ENCODE results near the gene GREB1L. TPM values are rescaled to one million over a fixed set of nuclear protein-coding genes. Genes with fewer than 3 reads are reported as not detected.

The GREB1L gene
- total and polyA plus RNA-seq, 9 of the 15 experiments (the other 6 are each of a cell fraction or from before 2014, with no cell fraction given) = 0.03 TPM; not detected in 8

GRCh38 chr18:21194871-21195771, 46.9 kb upstream of the GREB1L start (continued):
- TF ChIP-seq DEAF1 (CRISPR knock-in tag; IDR thresholded peaks at IDR 0.05) (peak; percentile 61), CTCF (IDR thresholded peaks at IDR 0.05 in 2 of 3, conservative IDR thresholded peaks at IDR 0.05 in 1 of 3; ENCODE audit: insufficient read depth in 2 of 3, low read depth in 1 of 3, low read length in 3 of 3) (peak; percentile 34 to 81 (median 47); a peak in 4 of 6 replicates), ZKSCAN3 (CRISPR knock-in tag; IDR thresholded peaks at IDR 0.05) (no peak)

DNA sequence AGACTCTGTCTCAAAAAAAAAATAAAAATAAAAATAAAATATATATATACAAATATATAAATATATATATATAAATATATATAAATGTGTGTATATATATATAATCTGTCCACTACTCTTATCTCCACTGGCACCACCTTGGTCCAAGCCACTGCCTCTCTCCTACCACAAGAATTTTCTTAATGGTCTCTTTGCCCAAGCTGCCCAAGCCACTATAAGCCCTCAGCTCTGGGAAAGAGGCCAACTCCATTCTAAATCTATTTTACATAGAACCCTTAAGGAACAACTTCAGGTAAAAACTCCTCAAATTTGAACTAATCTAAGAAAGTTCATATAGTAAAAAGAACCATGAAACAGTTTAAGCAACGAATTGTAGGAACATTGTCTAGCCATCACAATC, 45.6 kb upstream of the GREB1L start:
- no peak overlapping the region for H3K4me2 ChIP-seq (ENCODE audit: insufficient read depth, low read length)
- no TSS peak for BruUV-seq (replicated peaks)
- H3K9ac ChIP-seq (ENCODE audit: insufficient read depth in 1 of 2, low read depth in 2 of 2, low read length in 2 of 2) = no peak overlapping the region
- peaks cover 0 to 2% of the 10 kb centered on the region in 2 experiments; a peak in 2 of 5 replicates for H3K27me3 ChIP-seq (ENCODE audit: control insufficient read depth in 2 of 2, insufficient read depth in 2 of 2, low read length in 2 of 2)
- H3K4me3 ChIP-seq = no peak overlapping the region
- ChIA-PET POLR2A (no interaction called here), CTCF (ENCODE audit: low intra/inter-chr PET ratio) (interaction anchor here (1.7 kb wide), 1 partner anchor 248 kb away, joined by 10 read pairs; no protein-coding TSS in a partner anchor)
- ATAC-seq (no peak), DNase-seq (ENCODE audit: extremely low read depth in 1 of 4, low spot score in 3 of 4) (no peak), FAIRE-seq (no peak)
- H3K27ac ChIP-seq (ENCODE audit: extremely low read depth, low read depth, low read length) = no peak overlapping the region
- H3K9me3 ChIP-seq (replicated peaks; ENCODE audit: control insufficient read depth, insufficient read depth, low read depth, low read length) = no peaks in the 10 kb centered on the region
- no peaks in the 10 kb centered on the region for H3K9me1 ChIP-seq (ENCODE audit: control insufficient read depth, insufficient read depth, low read length)
- intact Hi-C loops (cut with micrococcal nuclease) = loop anchor here (5.0 kb wide), 1 partner anchor 761 kb away; no protein-coding TSS in a partner anchor
- no peak overlapping the region for H2AFZ ChIP-seq (ENCODE audit: low read depth, low read length)
- in situ Hi-C loops (cut with MboI) = no loop called here
- H4K20me1 ChIP-seq (replicated peaks; ENCODE audit: control insufficient read depth, insufficient read depth, low read length) = no peaks in the 10 kb centered on the region
- no peaks in the 10 kb centered on the region for H3K36me3 ChIP-seq (ENCODE audit: control insufficient read depth, insufficient read depth, low read length)
- H3K79me2 ChIP-seq (ENCODE audit: control insufficient read depth, insufficient read depth, low read length) = no peaks in the 10 kb centered on the region
- WGBS (ENCODE audit: insufficient coverage, low coverage, missing lambda C conversion rate) = 6% methylated on average over 1 of the region's 1 CpG
- H3K4me1 ChIP-seq (replicated peaks in 1 of 2; ENCODE audit: control insufficient read depth in 2 of 2, insufficient read depth in 2 of 2, low read length in 2 of 2) = no peaks in the 10 kb centered on the region
- no peak for TF ChIP-seq NFIC (IDR thresholded peaks at IDR 0.05)
- no peak for TF ChIP-seq ELF1 (tag; IDR thresholded peaks at IDR 0.05)
- TF ChIP-seq ZNF699 (CRISPR knock-in tag; IDR thresholded peaks at IDR 0.05; ENCODE audit: insufficient replicate concordance) = no peak
- TF ChIP-seq, protein P1, sequence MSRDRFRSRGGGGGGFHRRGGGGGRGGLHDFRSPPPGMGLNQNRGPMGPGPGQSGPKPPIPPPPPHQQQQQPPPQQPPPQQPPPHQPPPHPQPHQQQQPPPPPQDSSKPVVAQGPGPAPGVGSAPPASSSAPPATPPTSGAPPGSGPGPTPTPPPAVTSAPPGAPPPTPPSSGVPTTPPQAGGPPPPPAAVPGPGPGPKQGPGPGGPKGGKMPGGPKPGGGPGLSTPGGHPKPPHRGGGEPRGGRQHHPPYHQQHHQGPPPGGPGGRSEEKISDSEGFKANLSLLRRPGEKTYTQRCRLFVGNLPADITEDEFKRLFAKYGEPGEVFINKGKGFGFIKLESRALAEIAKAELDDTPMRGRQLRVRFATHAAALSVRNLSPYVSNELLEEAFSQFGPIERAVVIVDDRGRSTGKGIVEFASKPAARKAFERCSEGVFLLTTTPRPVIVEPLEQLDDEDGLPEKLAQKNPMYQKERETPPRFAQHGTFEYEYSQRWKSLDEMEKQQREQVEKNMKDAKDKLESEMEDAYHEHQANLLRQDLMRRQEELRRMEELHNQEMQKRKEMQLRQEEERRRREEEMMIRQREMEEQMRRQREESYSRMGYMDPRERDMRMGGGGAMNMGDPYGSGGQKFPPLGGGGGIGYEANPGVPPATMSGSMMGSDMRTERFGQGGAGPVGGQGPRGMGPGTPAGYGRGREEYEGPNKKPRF (IDR thresholded peaks at IDR 0.05; ENCODE audit: low read depth, low read length) = no peak
- TF ChIP-seq, protein P2, sequence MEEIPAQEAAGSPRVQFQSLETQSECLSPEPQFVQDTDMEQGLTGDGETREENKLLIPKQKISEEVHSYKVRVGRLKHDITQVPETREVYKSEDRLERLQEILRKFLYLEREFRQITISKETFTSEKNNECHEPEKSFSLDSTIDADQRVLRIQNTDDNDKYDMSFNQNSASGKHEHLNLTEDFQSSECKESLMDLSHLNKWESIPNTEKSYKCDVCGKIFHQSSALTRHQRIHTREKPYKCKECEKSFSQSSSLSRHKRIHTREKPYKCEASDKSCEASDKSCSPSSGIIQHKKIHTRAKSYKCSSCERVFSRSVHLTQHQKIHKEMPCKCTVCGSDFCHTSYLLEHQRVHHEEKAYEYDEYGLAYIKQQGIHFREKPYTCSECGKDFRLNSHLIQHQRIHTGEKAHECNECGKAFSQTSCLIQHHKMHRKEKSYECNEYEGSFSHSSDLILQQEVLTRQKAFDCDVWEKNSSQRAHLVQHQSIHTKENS (CRISPR knock-in tag; IDR thresholded peaks at IDR 0.05) = no peak
